ENCODE results near the gene HOXA6. TPM values are rescaled to one million over a fixed set of nuclear protein-coding genes. Genes with fewer than 3 reads are reported as not detected.

Gene HOXA6
- polyA plus RNA-seq, 1 donor from 2014 or later: not detected

GRCh38 chr7:27164367-27165088 lies 17.0 kb upstream of the HOXA6 start:
- Histone ChIP-seq H3K9me2 (ENCODE audit: insufficient read depth, low read length) (no peaks in the 10 kb centered on the region), H3K9ac (ENCODE audit: low read length) (no peak overlapping the region), H3F3A (ENCODE audit: insufficient read depth, low read length, poor library complexity, severe bottlenecking) (no peaks in the 10 kb centered on the region), H3K27ac (ENCODE audit: low read length) (no peak overlapping the region), H3K79me2 (replicated peaks; ENCODE audit: insufficient read depth, low read length) (no peaks in the 10 kb centered on the region), H3K9me3 (ENCODE audit: low read length) (peaks cover 22% of the 10 kb centered on the region), H3K4me3 (ENCODE audit: low read length) (no peak overlapping the region), H3K36me3 (ENCODE audit: insufficient read depth, low read length) (no peaks in the 10 kb centered on the region), H2AFZ (ENCODE audit: low read depth, low read length) (no peak overlapping the region), H4K20me1 (ENCODE audit: insufficient read depth) (no peaks in the 10 kb centered on the region), H3K4me2 (ENCODE audit: low read length) (no peak overlapping the region), H3K27me3 (ENCODE audit: insufficient read depth, low read depth, low read length) (peaks cover 99% of the 10 kb centered on the region)
- TF ChIP-seq EZH2 (IDR thresholded peaks at IDR 0.05; ENCODE audit: borderline replicate concordance, insufficient read depth, low read length, poor library complexity, severe bottlenecking) (no peak), SMC3 (conservative IDR thresholded peaks at IDR 0.05; ENCODE audit: poor library complexity) (no peak), REST (IDR thresholded peaks at IDR 0.05; ENCODE audit: borderline replicate concordance) (no peak), RAD21 (conservative IDR thresholded peaks at IDR 0.05) (no peak), EP300 (conservative IDR thresholded peaks at IDR 0.05; ENCODE audit: poor library complexity, severe bottlenecking) (no peak), TAF1 (IDR thresholded peaks at IDR 0.05; ENCODE audit: low read depth) (no peak), POLR2AphosphoS5 (IDR thresholded peaks at IDR 0.05) (no peak), CTCF (IDR thresholded peaks at IDR 0.05; ENCODE audit: poor library complexity, severe bottlenecking) (no peak), MXI1 (conservative IDR thresholded peaks at IDR 0.05; ENCODE audit: poor library complexity, severe bottlenecking) (no peak)

GRCh38 chr7:27164045-27164366 lies 16.4 kb upstream of the HOXA6 start:
- H4K20me1 ChIP-seq (ENCODE audit: insufficient read depth): no peaks in the 10 kb centered on the region
- H3K9me2 ChIP-seq (ENCODE audit: insufficient read depth, low read length): no peaks in the 10 kb centered on the region
- no peak overlapping the region for H3K9ac ChIP-seq (ENCODE audit: low read length)
- H3K27ac ChIP-seq (ENCODE audit: low read length): no peak overlapping the region
- H3K79me2 ChIP-seq (replicated peaks; ENCODE audit: insufficient read depth, low read length): no peaks in the 10 kb centered on the region
- H2AFZ ChIP-seq (ENCODE audit: low read depth, low read length): no peak overlapping the region
- no peaks in the 10 kb centered on the region for H3F3A ChIP-seq (ENCODE audit: insufficient read depth, low read length, poor library complexity, severe bottlenecking)
- H3K4me2 ChIP-seq (ENCODE audit: low read length): no peak overlapping the region
- H3K36me3 ChIP-seq (ENCODE audit: insufficient read depth, low read length): no peaks in the 10 kb centered on the region
- H3K9me3 ChIP-seq (ENCODE audit: low read length): peaks cover 22% of the 10 kb centered on the region
- TF ChIP-seq MXI1 (conservative IDR thresholded peaks at IDR 0.05; ENCODE audit: poor library complexity, severe bottlenecking) (no peak), POLR2AphosphoS5 (IDR thresholded peaks at IDR 0.05) (no peak), REST (IDR thresholded peaks at IDR 0.05; ENCODE audit: borderline replicate concordance) (no peak), CTCF (IDR thresholded peaks at IDR 0.05; ENCODE audit: poor library complexity, severe bottlenecking) (no peak), SMC3 (conservative IDR thresholded peaks at IDR 0.05; ENCODE audit: poor library complexity) (no peak), EZH2 (IDR thresholded peaks at IDR 0.05; ENCODE audit: borderline replicate concordance, insufficient read depth, low read length, poor library complexity, severe bottlenecking) (no peak), EP300 (conservative IDR thresholded peaks at IDR 0.05; ENCODE audit: poor library complexity, severe bottlenecking) (no peak), RAD21 (conservative IDR thresholded peaks at IDR 0.05) (no peak), TAF1 (IDR thresholded peaks at IDR 0.05; ENCODE audit: low read depth) (no peak)
- H3K27me3 ChIP-seq (ENCODE audit: insufficient read depth, low read depth, low read length): peaks cover 99% of the 10 kb centered on the region
- H3K4me3 ChIP-seq (ENCODE audit: low read length): no peak overlapping the region

Data from neural cell (in vitro differentiated cells).